ENCODE data around the gene INSYN1. TPM values are rescaled to one million over a fixed set of nuclear protein-coding genes. Genes with fewer than 3 reads are reported as not detected.

INSYN1 gene
- total RNA-seq, 4 donors from 2014 or later: 22.7 to 70.1 (median 45.7) TPM

DNA sequence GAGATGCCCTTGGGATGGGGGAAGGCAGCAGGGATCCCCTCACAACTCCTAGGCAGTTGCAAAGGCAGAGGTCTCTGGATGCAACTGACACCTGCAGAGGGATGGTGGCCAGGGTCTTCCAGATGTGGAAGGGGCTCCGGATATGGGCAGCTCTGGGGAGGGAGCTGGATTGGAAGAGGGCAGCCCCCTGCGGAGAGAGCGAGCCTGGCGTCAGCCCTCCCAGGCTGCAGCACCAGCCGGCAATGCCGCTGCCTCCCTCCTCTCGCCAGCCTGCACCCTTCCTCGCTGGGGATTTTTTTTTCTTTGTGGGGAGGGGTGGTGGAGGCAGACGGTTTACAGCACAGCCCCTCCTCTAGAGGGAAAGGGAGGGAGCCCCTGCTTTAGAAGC is 1.6 kb downstream of the INSYN1 start:
- Histone ChIP-seq H3K27ac (no peak overlapping the region), H3K9me3 (no peaks in the 10 kb centered on the region), H3K27me3 (peaks cover 14% of the 10 kb centered on the region), H3K4me3 (peak overlapping the region; percentile 72), H3K36me3 (no peaks in the 10 kb centered on the region), H3K4me1 (peaks cover 36% of the 10 kb centered on the region)
- TF ChIP-seq, protein P1, sequence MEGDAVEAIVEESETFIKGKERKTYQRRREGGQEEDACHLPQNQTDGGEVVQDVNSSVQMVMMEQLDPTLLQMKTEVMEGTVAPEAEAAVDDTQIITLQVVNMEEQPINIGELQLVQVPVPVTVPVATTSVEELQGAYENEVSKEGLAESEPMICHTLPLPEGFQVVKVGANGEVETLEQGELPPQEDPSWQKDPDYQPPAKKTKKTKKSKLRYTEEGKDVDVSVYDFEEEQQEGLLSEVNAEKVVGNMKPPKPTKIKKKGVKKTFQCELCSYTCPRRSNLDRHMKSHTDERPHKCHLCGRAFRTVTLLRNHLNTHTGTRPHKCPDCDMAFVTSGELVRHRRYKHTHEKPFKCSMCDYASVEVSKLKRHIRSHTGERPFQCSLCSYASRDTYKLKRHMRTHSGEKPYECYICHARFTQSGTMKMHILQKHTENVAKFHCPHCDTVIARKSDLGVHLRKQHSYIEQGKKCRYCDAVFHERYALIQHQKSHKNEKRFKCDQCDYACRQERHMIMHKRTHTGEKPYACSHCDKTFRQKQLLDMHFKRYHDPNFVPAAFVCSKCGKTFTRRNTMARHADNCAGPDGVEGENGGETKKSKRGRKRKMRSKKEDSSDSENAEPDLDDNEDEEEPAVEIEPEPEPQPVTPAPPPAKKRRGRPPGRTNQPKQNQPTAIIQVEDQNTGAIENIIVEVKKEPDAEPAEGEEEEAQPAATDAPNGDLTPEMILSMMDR (IDR thresholded peaks at IDR 0.05): no peak
- no peak for TF ChIP-seq POLR2A (IDR thresholded peaks at IDR 0.05)
- TF ChIP-seq POLR2AphosphoS5 (IDR thresholded peaks at IDR 0.05): no peak
- no peak for TF ChIP-seq EP300 (IDR thresholded peaks at IDR 0.05)
- WGBS: 26% methylated on average over 4 of the region's 9 CpGs
- no peak for DNase-seq (ENCODE audit: low spot score in 2 of 2)

DNA sequence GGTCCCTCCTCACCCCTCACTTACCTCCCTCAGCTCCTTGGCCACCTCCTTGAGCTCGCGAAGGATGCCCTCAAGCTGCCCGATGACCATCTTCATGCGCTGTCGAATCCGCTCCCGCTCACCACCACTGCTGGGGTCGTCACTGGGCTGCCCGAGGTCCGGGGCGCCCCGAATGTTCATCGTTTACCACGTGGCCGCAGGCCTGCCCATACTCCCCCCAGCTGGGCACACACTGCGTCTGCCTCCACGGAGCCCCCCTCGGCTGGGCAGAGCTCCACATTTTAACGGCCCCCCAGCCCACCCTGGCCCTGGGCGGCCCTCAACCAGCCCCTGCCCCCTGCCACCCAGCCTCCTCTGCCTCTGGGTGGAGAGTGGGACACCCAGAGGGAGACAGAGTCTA is 2.2 kb downstream of the INSYN1 start:
- Histone ChIP-seq H3K36me3 (no peaks in the 10 kb centered on the region), H3K4me3 (peak overlapping the region; percentile 72), H3K4me1 (peaks cover 36% of the 10 kb centered on the region), H3K27me3 (peaks cover 14% of the 10 kb centered on the region), H3K9me3 (no peaks in the 10 kb centered on the region), H3K27ac (no peak overlapping the region)
- TF ChIP-seq POLR2A (IDR thresholded peaks at IDR 0.05) (no peak), POLR2AphosphoS5 (IDR thresholded peaks at IDR 0.05) (no peak), EP300 (IDR thresholded peaks at IDR 0.05) (no peak)
- TF ChIP-seq, protein P1 (IDR thresholded peaks at IDR 0.05): no peak
- no peak for DNase-seq (ENCODE audit: low spot score in 2 of 2)
- 91% methylated on average over 20 of the region's 20 CpGs for WGBS

DNA sequence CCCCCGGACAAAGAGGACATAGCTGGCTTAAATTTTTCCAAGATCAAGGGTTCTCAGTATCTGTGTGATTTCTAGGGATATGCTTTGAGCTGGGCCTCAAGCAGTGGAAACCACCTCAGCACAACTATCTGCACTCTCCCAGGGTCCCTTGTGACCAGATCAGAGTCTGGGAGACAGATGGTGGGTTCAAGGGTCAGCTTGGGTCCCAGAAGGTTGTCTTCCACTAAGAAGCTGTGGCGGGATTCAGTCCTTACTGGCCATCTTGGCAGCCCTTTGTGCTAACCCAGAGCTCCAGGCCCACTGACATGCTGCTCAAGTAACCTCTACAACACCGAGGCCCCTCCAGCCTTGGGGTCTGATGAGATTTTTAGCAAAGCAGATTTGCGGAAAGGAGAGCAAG is 2.7 kb downstream of the INSYN1 start:
- no peak for DNase-seq (ENCODE audit: low spot score in 2 of 2)
- Histone ChIP-seq H3K27me3 (peaks cover 14% of the 10 kb centered on the region), H3K9me3 (no peaks in the 10 kb centered on the region), H3K27ac (no peak overlapping the region), H3K4me3 (no peak overlapping the region), H3K36me3 (no peaks in the 10 kb centered on the region), H3K4me1 (peaks cover 36% of the 10 kb centered on the region)
- TF ChIP-seq EP300 (IDR thresholded peaks at IDR 0.05) (no peak), POLR2A (IDR thresholded peaks at IDR 0.05) (no peak), POLR2AphosphoS5 (IDR thresholded peaks at IDR 0.05) (no peak)
- TF ChIP-seq, protein P1 (IDR thresholded peaks at IDR 0.05): no peak
- 87% methylated on average over 4 of the region's 4 CpGs for WGBS

DNA sequence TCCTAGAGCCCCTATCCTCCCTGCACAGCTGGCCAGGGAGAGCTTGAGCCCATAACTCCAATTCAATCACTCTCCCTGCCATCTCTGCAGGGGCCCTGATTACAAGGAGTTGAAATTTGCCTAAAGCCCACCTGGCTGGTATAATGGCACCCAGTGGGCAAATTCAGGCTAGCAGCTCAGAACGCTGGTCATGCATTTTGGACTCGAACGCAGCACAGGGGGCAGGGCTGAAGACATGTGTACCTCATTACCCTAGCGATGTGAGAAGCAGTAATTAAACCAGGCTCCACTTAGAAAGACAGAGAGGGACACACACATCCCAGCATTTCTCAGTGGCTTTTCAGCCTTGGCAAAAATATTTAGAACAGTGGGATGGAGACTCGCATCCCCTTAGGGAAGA is 3.2 kb downstream of the INSYN1 start:
- H3K36me3 ChIP-seq: no peaks in the 10 kb centered on the region
- no peak overlapping the region for H3K4me3 ChIP-seq
- no peak overlapping the region for H3K27ac ChIP-seq
- no peaks in the 10 kb centered on the region for H3K9me3 ChIP-seq
- WGBS: 88% methylated on average over 5 of the region's 5 CpGs
- no peak for DNase-seq (ENCODE audit: low spot score in 2 of 2)
- H3K4me1 ChIP-seq: peaks cover 36% of the 10 kb centered on the region
- H3K27me3 ChIP-seq: peaks cover 16% of the 10 kb centered on the region
- TF ChIP-seq, protein P1 (IDR thresholded peaks at IDR 0.05): no peak
- TF ChIP-seq POLR2AphosphoS5 (IDR thresholded peaks at IDR 0.05) (no peak), POLR2A (IDR thresholded peaks at IDR 0.05) (no peak), EP300 (IDR thresholded peaks at IDR 0.05) (no peak)

DNA sequence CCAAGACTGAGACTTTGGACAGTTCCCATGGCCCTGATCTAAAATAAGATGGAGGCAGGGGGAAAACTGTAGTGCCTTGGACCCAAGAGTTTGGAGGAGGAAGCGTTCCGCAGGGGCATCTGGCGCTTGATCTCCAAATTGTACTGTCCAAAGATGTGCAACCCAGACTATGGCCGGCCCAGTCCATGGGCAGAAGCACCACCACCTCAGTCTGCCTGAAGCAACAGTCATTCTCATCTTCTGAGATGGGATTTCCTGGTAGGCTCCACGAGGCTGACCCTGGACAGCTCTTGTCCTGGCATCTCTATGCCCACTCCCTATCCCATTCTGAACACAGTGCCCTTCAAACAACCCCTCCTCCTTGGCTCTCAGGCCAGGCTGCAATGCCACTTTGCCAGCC is 3.6 kb downstream of the INSYN1 start:
- peaks cover 16% of the 10 kb centered on the region for H3K27me3 ChIP-seq
- H3K4me3 ChIP-seq: no peak overlapping the region
- no peak for DNase-seq (ENCODE audit: low spot score in 2 of 2)
- no peak overlapping the region for H3K27ac ChIP-seq
- H3K4me1 ChIP-seq: peaks cover 34% of the 10 kb centered on the region
- TF ChIP-seq POLR2AphosphoS5 (IDR thresholded peaks at IDR 0.05) (no peak), EP300 (IDR thresholded peaks at IDR 0.05) (no peak), POLR2A (IDR thresholded peaks at IDR 0.05) (no peak)
- TF ChIP-seq, protein P1 (IDR thresholded peaks at IDR 0.05): no peak
- 88% methylated on average over 5 of the region's 5 CpGs for WGBS
- no peaks in the 10 kb centered on the region for H3K9me3 ChIP-seq
- no peaks in the 10 kb centered on the region for H3K36me3 ChIP-seq
